H1 (cell line): Measurements from ENCODE around the gene GRID2. TPM values are rescaled to one million over a fixed set of nuclear protein-coding genes. Genes with fewer than 3 reads are reported as not detected.

ENCODE experiments used
- CTCF ChIA-PET: fragments of 300-600 bp; sonication (Branson Sonifier 250); formaldehyde crosslinking; loops from one replicate; lab custom pipeline; 2021; ENCODE audit not compliant: partially characterized antibody; lab: Charles Lee
- POLR2A ChIA-PET: fragments of 300-600 bp; sonication (Branson Sonifier 250); formaldehyde crosslinking; loops from one replicate; lab custom pipeline; 2021; ENCODE audit warnings: inconsistent platforms; ENCODE audit not compliant: partially characterized antibody; lab: Charles Lee
- DNase-seq, 2 experiments: peaks; one replicate each; pipeline versions ENCODE4 v3.0.0 to v3.0.0-alpha.2; 2010 to 2022; ENCODE audit warnings: low spot score in 2 of 2, low read depth in 1 of 2, mixed read lengths in 1 of 2
- FAIRE-seq: peaks from 2 replicates; lab custom pipeline; 2011; peaks lifted over from hg19 to GRCh38; lab: Jason Lieb, UNC
- H2AFZ ChIP-seq: 2 replicates; pipeline ENCODE4 v1.8.1; 2012; ENCODE audit warnings: low read length, inconsistent platforms
- H2AK5ac ChIP-seq: 2 replicates; pipeline ENCODE4 v1.6.1; 2013; ENCODE audit warnings: low read depth, low read length
- H2BK120ac ChIP-seq: replicated peaks from 2 replicates; pipeline ENCODE3; 2013; ENCODE audit warnings: low read depth, low read length, inconsistent platforms
- H2BK12ac ChIP-seq: 2 replicates; pipeline ENCODE4 v1.6.1; 2013; ENCODE audit warnings: low read depth, low read length
- H2BK15ac ChIP-seq: 2 replicates; pipeline ENCODE4 v1.6.1; 2013; ENCODE audit warnings: low read length
- H2BK20ac ChIP-seq: 2 replicates; pipeline ENCODE4 v1.6.1; 2013; ENCODE audit warnings: low read length
- H2BK5ac ChIP-seq: 2 replicates; pipeline ENCODE4 v1.6.1; 2013; ENCODE audit warnings: low read depth, low read length
- H3K14ac ChIP-seq: 2 replicates; pipeline ENCODE4 v1.6.1; 2013; ENCODE audit warnings: inconsistent platforms; ENCODE audit not compliant: insufficient read length
- H3K18ac ChIP-seq: 2 replicates; pipeline ENCODE4 v1.6.1; 2013; ENCODE audit warnings: low read length; ENCODE audit errors: extremely low read depth
- H3K23ac ChIP-seq: 2 replicates; pipeline ENCODE4 v1.6.1; 2013; ENCODE audit warnings: inconsistent platforms; ENCODE audit not compliant: insufficient read length
- H3K23me2 ChIP-seq: 2 replicates; pipeline ENCODE4 v1.6.1; 2013; ENCODE audit warnings: low read depth, low read length
- H3K27ac ChIP-seq: 2 replicates; pipeline ENCODE4 v1.6.1; 2011; ENCODE audit warnings: low read depth, low read length, inconsistent platforms
- H3K27me3 ChIP-seq, 4 experiments: replicated peaks in 1 of 4; 1 replicate in 1 of 4; 2 replicates in 3 of 4; pipeline versions ENCODE4 v1.6.1 to v1.8.1; 2011 to 2013; ENCODE audit warnings: low read length in 3 of 4, mild to moderate bottlenecking in 3 of 4, inconsistent platforms in 2 of 4, mixed read lengths in 2 of 4, moderate library complexity in 1 of 4; ENCODE audit not compliant: control insufficient read depth in 3 of 4, insufficient read depth in 3 of 4; ENCODE audit errors: extremely low read depth in 1 of 4
- H3K36me3 ChIP-seq, 4 experiments: 2 replicates each; pipeline versions ENCODE4 v1.6.1 to v1.8.1; 2011 to 2013; ENCODE audit warnings: mild to moderate bottlenecking in 4 of 4, low read length in 3 of 4, moderate library complexity in 2 of 4, control low read depth in 1 of 4, inconsistent platforms in 1 of 4; ENCODE audit not compliant: insufficient read depth in 4 of 4, control insufficient read depth in 2 of 4
- H3K4ac ChIP-seq: replicated peaks from 2 replicates; pipeline ENCODE3; 2013; ENCODE audit warnings: low read length, low read depth, mixed read lengths, inconsistent platforms; ENCODE audit not compliant: insufficient read length
- H3K4me1 ChIP-seq, 4 experiments: replicated peaks in 1 of 4; 1 replicate in 1 of 4; 2 replicates in 3 of 4; pipeline versions ENCODE4 v1.6.1 to v1.8.1; 2011 to 2013; ENCODE audit warnings: low read length in 3 of 4, inconsistent platforms in 2 of 4, mixed read lengths in 1 of 4; ENCODE audit not compliant: insufficient read depth in 4 of 4, control insufficient read depth in 3 of 4
- H3K4me2 ChIP-seq, 2 experiments: 2 replicates each; pipeline versions ENCODE4 v1.6.1 to v1.8.1; 2011 to 2013; ENCODE audit warnings: low read depth in 2 of 2, low read length in 2 of 2, control low read depth in 1 of 2, inconsistent platforms in 1 of 2, mild to moderate bottlenecking in 1 of 2; ENCODE audit not compliant: insufficient read depth in 1 of 2
- H3K4me3 ChIP-seq, 4 experiments: fragments of 200-600, 300-600 bp in 1 of 4; sonication (generic), shearing (Covaris generic), sonication (Bioruptor Twin) in 1 of 4; 2 replicates each; pipeline versions ENCODE4 v1.5.1 to v1.8.1; 2011 to 2016; ENCODE audit warnings: low read length in 4 of 4, low read depth in 3 of 4, control low read depth in 2 of 4, inconsistent platforms in 2 of 4, mild to moderate bottlenecking in 2 of 4, mixed read lengths in 1 of 4, moderate library complexity in 1 of 4; ENCODE audit not compliant: insufficient read depth in 2 of 4; ENCODE audit errors: extremely low read depth in 1 of 4
- H3K56ac ChIP-seq: replicated peaks from 2 replicates; pipeline ENCODE3; 2013; ENCODE audit warnings: low read depth, mild to moderate bottlenecking, mixed read lengths, low read length, inconsistent platforms; ENCODE audit not compliant: insufficient read length
- H3K79me1 ChIP-seq: 2 replicates; pipeline ENCODE4 v1.6.1; 2013; ENCODE audit warnings: low read depth, low read length, control low read depth
- H3K79me2 ChIP-seq, 2 experiments: 2 replicates each; pipeline versions ENCODE4 v1.6.1 to v1.8.1; 2012 to 2013; ENCODE audit warnings: low read length in 2 of 2, mild to moderate bottlenecking in 2 of 2, inconsistent platforms in 1 of 2; ENCODE audit not compliant: insufficient read depth in 2 of 2, control insufficient read depth in 1 of 2
- H3K9ac ChIP-seq, 4 experiments: replicated peaks in 1 of 4; 1 replicate in 1 of 4; 2 replicates in 3 of 4; pipeline versions ENCODE4 v1.6.1 to v1.8.1; 2011 to 2013; ENCODE audit warnings: low read depth in 3 of 4, low read length in 3 of 4, control low read depth in 2 of 4, mild to moderate bottlenecking in 2 of 4, moderate library complexity in 2 of 4, inconsistent platforms in 1 of 4; ENCODE audit errors: extremely low read depth in 1 of 4
- H3K9me3 ChIP-seq, 2 experiments: 2 replicates each; pipeline versions ENCODE4 v1.6.1 to v1.8.1; 2012 to 2013; ENCODE audit warnings: mild to moderate bottlenecking in 2 of 2, moderate library complexity in 2 of 2, control low read depth in 1 of 2, inconsistent platforms in 1 of 2, low read depth in 1 of 2, low read length in 1 of 2, mixed read lengths in 1 of 2; ENCODE audit not compliant: insufficient read depth in 2 of 2
- H4K20me1 ChIP-seq, 2 experiments: replicated peaks in 1 of 2; 2 replicates each; pipeline versions ENCODE3 to v1.8.1; 2011 to 2013; ENCODE audit warnings: inconsistent platforms in 2 of 2, low read length in 2 of 2, mild to moderate bottlenecking in 1 of 2; ENCODE audit not compliant: insufficient read depth in 2 of 2, control insufficient read depth in 1 of 2
- H4K5ac ChIP-seq: 2 replicates; pipeline ENCODE4 v1.6.1; 2013; ENCODE audit warnings: low read length, low read depth, mixed read lengths, inconsistent platforms; ENCODE audit not compliant: insufficient read length
- H4K8ac ChIP-seq: 2 replicates; pipeline ENCODE4 v1.8.0; 2013; ENCODE audit warnings: mild to moderate bottlenecking, moderate library complexity, low read length, inconsistent platforms; ENCODE audit not compliant: insufficient read depth; ENCODE audit errors: extremely low read depth
- H4K91ac ChIP-seq: replicated peaks from 2 replicates; pipeline ENCODE3; 2013; ENCODE audit warnings: low read length, mixed read lengths, inconsistent platforms; ENCODE audit not compliant: insufficient read length
- WGBS, 2 experiments: shearing (Covaris generic) in 1 of 2; methylation state at CpG; one replicate each; pipeline versions ENCODE4 v1.1.6 to v1.1.7; 2013 to 2015; ENCODE audit warnings: low lambda C conversion rate in 2 of 2, mixed read lengths in 2 of 2, inconsistent platforms in 1 of 2, low coverage in 1 of 2, missing lambda C conversion rate in 1 of 2; ENCODE audit not compliant: insufficient replicate concordance in 2 of 2, insufficient coverage in 1 of 2, insufficient read length in 1 of 2; ENCODE audit errors: extremely low coverage in 1 of 2, missing lambda C conversion rate in 1 of 2; 5-methylcytosine and 5-hydroxymethylcytosine counted together
- polyA plus RNA-seq, 7 experiments: library from polyadenylated mRNA; depleted of rRNA in 3 of 7; stranded (reverse) in 5 of 7; unstranded in 2 of 7; fragments of >200 nt in 5 of 7; fragments of 200-250 nt in 2 of 7; gene quantifications; 1 replicate in 5 of 7; 2 replicates in 1 of 7; 4 replicates in 1 of 7; pipeline versions ENCODE4 v1.2.1 to v1.2.3, GENCODE V29; 2011 to 2013; ENCODE audit warnings: missing spikeins in 2 of 7, mixed read lengths in 2 of 7
- total RNA-seq: library from RNA; stranded (reverse); fragmentation: NEBNext Ultra II Directional; extraction: Animal tissue kit (Norgen Biotek cat#: 25700); gene quantifications from 2 replicates; pipeline ENCODE4 v1.2.1, GENCODE V29; 2021

GRID2 gene
- total and polyA plus RNA-seq, 2 of the 8 experiments (the other 6 are each of a cell fraction or from before 2014, with no cell fraction given), result 31.1 to 81.9 TPM

DNA sequence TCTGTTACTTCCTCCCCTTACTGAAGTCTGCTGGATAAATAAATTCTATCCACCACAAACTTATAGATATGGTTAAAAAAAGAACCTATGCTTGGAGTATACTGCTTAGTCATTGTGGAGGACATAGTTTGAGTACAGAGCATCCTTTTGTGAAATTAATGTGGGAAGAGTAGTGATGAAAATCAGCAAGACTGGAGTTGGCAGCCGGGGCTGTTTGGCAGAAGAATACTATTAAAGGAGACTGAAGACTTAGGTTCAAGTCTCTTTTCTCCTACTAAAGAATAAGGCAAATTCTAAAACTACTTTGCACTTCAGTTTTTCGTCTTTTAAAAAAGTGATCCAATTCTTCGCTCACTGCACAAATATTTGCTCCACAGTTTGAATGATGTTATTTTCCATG lies 1198.2 kb downstream of the GRID2 start:
- no peaks in the 10 kb centered on the region; the same call in 1 of the 2 replicates for H3K79me1 ChIP-seq
- H4K5ac ChIP-seq, result no peak overlapping the region
- H2BK120ac ChIP-seq, result no peak overlapping the region
- H3K14ac ChIP-seq, result no peak overlapping the region
- H4K20me1 ChIP-seq, result no peaks in the 10 kb centered on the region
- H3K4me2 ChIP-seq, result no peak overlapping the region
- no peak overlapping the region for H3K27ac ChIP-seq
- no peak for FAIRE-seq
- H4K91ac ChIP-seq, result no peak overlapping the region
- no peak overlapping the region for H3K23ac ChIP-seq
- 88% methylated on average over 3 of the region's 3 CpGs; no CpG with 5 or more reads in 1 of the 2 experiments for WGBS, 2 experiments
- H2AK5ac ChIP-seq, result no peak overlapping the region
- peaks cover 0 to 5% (median 0%) of the 10 kb centered on the region in 4 experiments; a peak in 1 of 7 replicates for H3K4me1 ChIP-seq
- H2BK20ac ChIP-seq, result no peak overlapping the region
- CTCF ChIA-PET, result no interaction called here
- H4K8ac ChIP-seq, result no peak overlapping the region
- no peaks in the 10 kb centered on the region for H3K79me2 ChIP-seq
- no peaks in the 10 kb centered on the region for H3K27me3 ChIP-seq
- H3K23me2 ChIP-seq, result no peaks in the 10 kb centered on the region
- H3K18ac ChIP-seq, result no peak overlapping the region
- no peak overlapping the region for H2BK5ac ChIP-seq
- no peak overlapping the region for H3K4ac ChIP-seq
- H3K9me3 ChIP-seq, result no peaks in the 10 kb centered on the region
- no peak overlapping the region for H3K4me3 ChIP-seq
- no peaks in the 10 kb centered on the region for H3K36me3 ChIP-seq
- POLR2A ChIA-PET, result no interaction called here
- H3K56ac ChIP-seq, result no peak overlapping the region
- no peak overlapping the region for H2AFZ ChIP-seq
- no peak for DNase-seq
- H3K9ac ChIP-seq, result no peak overlapping the region
- no peak overlapping the region for H2BK15ac ChIP-seq
- H2BK12ac ChIP-seq, result no peak overlapping the region
